Stimulated activated CD4-positive, alpha-beta T cell treated with anti-CD3 and anti-CD28 coated beads, Interleukin-1b, Interleukin-23, amount 100 ng/mL, for 4 hours (primary cell): Measurements from ENCODE around the gene EFEMP1.

Experiments used
- DNase-seq, 2 donors: peaks; one replicate each; pipeline ENCODE4 v3.0.0-alpha.2; 2020; ENCODE audit warnings: low read depth in 2 of 2

EFEMP1 gene

GRCh38 chr2:55898386-55899040 is 25.1 kb downstream of the EFEMP1 start:
- no peak for DNase-seq

GRCh38 chr2:55896633-55897032 is 26.9 kb downstream of the EFEMP1 start:
- no peak for DNase-seq

GRCh38 chr2:55894720-55895119 is 28.9 kb downstream of the EFEMP1 start:
- no peak for DNase-seq

GRCh38 chr2:55891671-55892094 is 31.9 kb downstream of the EFEMP1 start:
- DNase-seq = no peak

- no peak for DNase-seq
Observed at GRCh38 chr2:55888936-55889335, 34.6 kb downstream of the EFEMP1 start.

GRCh38 chr2:55887901-55888624 is 35.5 kb downstream of the EFEMP1 start:
- DNase-seq = no peak

- DNase-seq = no peak
Observed at GRCh38 chr2:55887351-55887750, 36.2 kb downstream of the EFEMP1 start.

- DNase-seq = no peak
Observed at GRCh38 chr2:55885944-55886281, 37.7 kb downstream of the EFEMP1 start.

- DNase-seq = no peak
Observed at GRCh38 chr2:55885127-55885943, 38.2 kb downstream of the EFEMP1 start.

GRCh38 chr2:55883829-55884228 is 39.8 kb downstream of the EFEMP1 start:
- no peak for DNase-seq

- no peak for DNase-seq
Observed at GRCh38 chr2:55883357-55883756, 40.2 kb downstream of the EFEMP1 start.

- DNase-seq = no peak
Observed at GRCh38 chr2:55882954-55883353, 40.6 kb downstream of the EFEMP1 start.

GRCh38 chr2:55880416-55881143 is 43.0 kb downstream of the EFEMP1 start:
- no peak for DNase-seq

- no peak for DNase-seq
Observed at GRCh38 chr2:55879976-55880375, 43.6 kb downstream of the EFEMP1 start.

GRCh38 chr2:55877087-55877436 is 46.5 kb downstream of the EFEMP1 start:
- DNase-seq = no peak

- no peak for DNase-seq
Observed at GRCh38 chr2:55876429-55877086, 47.0 kb downstream of the EFEMP1 start.

- DNase-seq = no peak
Observed at GRCh38 chr2:55875434-55876135, 48.0 kb downstream of the EFEMP1 start.

GRCh38 chr2:55874338-55874737 is 49.2 kb downstream of the EFEMP1 start:
- no peak for DNase-seq

- no peak for DNase-seq
Observed at GRCh38 chr2:55871637-55872036, 51.9 kb downstream of the EFEMP1 start.

- no peak for DNase-seq
Observed at GRCh38 chr2:55869637-55870325, 53.8 kb downstream of the EFEMP1 start.
